T47D (cell line): ENCODE measurements around the gene CLCNKA.
"Not testable (repeated sequence)": the region's sequence is repeated elsewhere in the genome, so short reads cannot be mapped to it uniquely, and the experiment has no call there.

Experiments
- DNase-seq, 2 experiments: peaks; one replicate each; pipeline versions ENCODE4 v3.0.0 to v3.0.0-alpha.2; 2011 to 2012; ENCODE audit warnings: low read depth in 1 of 2, low spot score in 1 of 2
- JUND ChIP-seq: IDR thresholded peaks from 2 replicates; pipeline ENCODE4 v1.6.1; 2012; ENCODE audit warnings: low read depth
- in situ Hi-C: cut with HindIII; loops from 2 replicates; pipeline ENCODE4 v1.10.0; 2016; ENCODE audit warnings: low sequenced_read_pairs, low pct_unique_long_range_greater_than_20kb

Gene CLCNKA

GRCh38 chr1:16015960-16016901, 5.6 kb upstream of the CLCNKA start:
- TF ChIP-seq JUND = no peak
- DNase-seq = no peak
- in situ Hi-C loops = no loop called here

- no peak for DNase-seq
- in situ Hi-C loops = no loop called here
- TF ChIP-seq JUND = no peak
Observed at GRCh38 chr1:16017076-16017460, 4.8 kb upstream of the CLCNKA start.

- no peak for DNase-seq
- in situ Hi-C loops = no loop called here
- TF ChIP-seq JUND = no peak
Observed at GRCh38 chr1:16017461-16018303, 4.2 kb upstream of the CLCNKA start, which contains the start of gene HSPB7. Gene HSPB7 (minus strand): TSS chr1:16018043. CDS start chr1:16017963, 80 bp downstream.

GRCh38 chr1:16018308-16018707, 3.5 kb upstream of the CLCNKA start:
- no peak for TF ChIP-seq JUND
- DNase-seq = no peak
- in situ Hi-C loops = no loop called here

- DNase-seq = no peak
- in situ Hi-C loops = no loop called here
- no peak for TF ChIP-seq JUND
Observed at GRCh38 chr1:16018749-16019643, 2.8 kb upstream of the CLCNKA start.

- no peak for TF ChIP-seq JUND
- in situ Hi-C loops = no loop called here
- DNase-seq = no peak
Observed at GRCh38 chr1:16019644-16020277, 2.1 kb upstream of the CLCNKA start.

GRCh38 chr1:16020325-16020724, 1.5 kb upstream of the CLCNKA start:
- in situ Hi-C loops = no loop called here
- TF ChIP-seq JUND = no peak
- DNase-seq = no peak

GRCh38 chr1:16020878-16021277, 958 bp upstream of the CLCNKA start:
- in situ Hi-C loops, DNase-seq: not testable (repeated sequence)

- in situ Hi-C loops = no loop called here
- no peak for DNase-seq
- no peak for TF ChIP-seq JUND
Observed at GRCh38 chr1:16022393-16022792, 557 bp downstream of the CLCNKA start.

- no peak for DNase-seq
- no peak for TF ChIP-seq JUND
- in situ Hi-C loops = no loop called here
Observed at GRCh38 chr1:16023050-16023653, 1.3 kb downstream of the CLCNKA start.

- in situ Hi-C loops, DNase-seq: not testable (repeated sequence)
Observed at GRCh38 chr1:16026302-16026701, 4.5 kb downstream of the CLCNKA start.
